ENCODE measurements around the gene TNFSF18.

DNA sequence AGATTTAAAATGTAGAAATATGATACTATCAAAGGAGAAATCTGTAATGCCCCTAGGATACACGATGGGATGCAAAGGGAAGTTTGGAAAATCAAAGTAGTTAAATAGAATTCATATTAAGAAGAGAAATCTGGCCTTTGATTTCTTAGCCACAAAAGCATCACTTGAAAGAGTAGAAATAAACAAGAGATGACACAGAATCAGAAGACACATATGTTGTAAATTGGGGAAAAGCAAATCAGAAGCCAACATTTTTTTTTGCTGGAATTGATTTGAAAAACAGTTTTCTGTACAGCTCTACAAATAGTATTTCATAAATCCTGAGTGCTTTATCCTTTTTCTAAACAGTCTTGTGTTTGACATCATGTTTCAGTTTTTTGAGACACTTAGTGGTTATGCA, 12.4 kb upstream of the TNFSF18 start:
- TF ChIP-seq POLR2A (IDR thresholded peaks at IDR 0.05; ENCODE audit: low read length) (no peak), GATA1 (IDR thresholded peaks at IDR 0.05; ENCODE audit: low read depth, low read length) (no peak)

Measured in erythroblast (primary cell).